DMS53 treated with DMSO at 0.1 percent for 48 hours (cell line): ENCODE results near the gene HDC.

Experiments used
- DNase-seq: peaks from one replicate; lab custom pipeline; 2025; ENCODE audit not compliant: unreplicated experiment; lab: John Stamatoyannopoulos, UW

Gene HDC, protein sequence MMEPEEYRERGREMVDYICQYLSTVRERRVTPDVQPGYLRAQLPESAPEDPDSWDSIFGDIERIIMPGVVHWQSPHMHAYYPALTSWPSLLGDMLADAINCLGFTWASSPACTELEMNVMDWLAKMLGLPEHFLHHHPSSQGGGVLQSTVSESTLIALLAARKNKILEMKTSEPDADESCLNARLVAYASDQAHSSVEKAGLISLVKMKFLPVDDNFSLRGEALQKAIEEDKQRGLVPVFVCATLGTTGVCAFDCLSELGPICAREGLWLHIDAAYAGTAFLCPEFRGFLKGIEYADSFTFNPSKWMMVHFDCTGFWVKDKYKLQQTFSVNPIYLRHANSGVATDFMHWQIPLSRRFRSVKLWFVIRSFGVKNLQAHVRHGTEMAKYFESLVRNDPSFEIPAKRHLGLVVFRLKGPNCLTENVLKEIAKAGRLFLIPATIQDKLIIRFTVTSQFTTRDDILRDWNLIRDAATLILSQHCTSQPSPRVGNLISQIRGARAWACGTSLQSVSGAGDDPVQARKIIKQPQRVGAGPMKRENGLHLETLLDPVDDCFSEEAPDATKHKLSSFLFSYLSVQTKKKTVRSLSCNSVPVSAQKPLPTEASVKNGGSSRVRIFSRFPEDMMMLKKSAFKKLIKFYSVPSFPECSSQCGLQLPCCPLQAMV

DNA sequence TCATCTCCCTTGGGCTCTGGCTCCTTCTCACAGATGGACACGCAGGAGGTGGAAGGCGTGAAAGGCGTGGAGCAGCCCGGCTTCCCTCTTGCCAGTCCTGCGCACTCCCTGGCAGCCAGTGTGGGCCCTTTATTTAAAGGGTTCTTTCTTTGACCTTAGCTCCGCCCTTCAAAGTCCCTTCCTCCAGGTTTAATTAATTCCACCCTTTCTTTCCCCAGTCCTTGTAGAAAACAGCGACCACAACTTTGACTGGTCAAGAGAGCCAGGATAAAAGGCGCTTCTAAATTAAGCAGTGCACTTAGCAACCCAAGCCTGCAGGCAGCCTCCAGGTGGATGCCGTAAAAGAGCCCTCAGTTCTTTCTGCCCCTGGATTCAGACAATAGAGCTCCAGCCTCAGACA lies at the start of gene HDC:
TSS of gene HDC (minus strand) at position 107 of the 400 bp plus-strand sequence. CDS start at position 4, 103 bp downstream.
- no peak for DNase-seq

DNA sequence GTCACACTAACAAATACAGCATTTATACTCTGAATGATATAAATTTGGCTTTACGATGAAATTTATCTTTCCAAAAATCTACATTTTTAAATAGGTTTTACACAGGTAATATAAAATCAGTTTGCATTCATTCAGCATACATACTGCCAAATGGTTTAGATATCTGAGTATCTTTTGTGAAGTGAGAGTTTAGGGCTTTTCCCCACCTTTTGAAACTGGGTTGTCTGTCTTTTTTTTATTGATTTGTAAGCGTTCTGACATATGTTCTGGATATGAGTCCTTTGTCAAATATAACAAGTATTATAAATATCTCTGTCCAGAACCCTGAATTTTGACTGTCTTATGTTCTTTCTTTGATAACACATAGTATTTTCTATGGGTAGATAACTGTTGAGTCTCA lies 47.1 kb upstream of the HDC start:
- DNase-seq, result no peak

- no peak for DNase-seq
These were observed 42.3 kb upstream of the HDC start for GRCh38 chr15:50307799-50308198.

DNA sequence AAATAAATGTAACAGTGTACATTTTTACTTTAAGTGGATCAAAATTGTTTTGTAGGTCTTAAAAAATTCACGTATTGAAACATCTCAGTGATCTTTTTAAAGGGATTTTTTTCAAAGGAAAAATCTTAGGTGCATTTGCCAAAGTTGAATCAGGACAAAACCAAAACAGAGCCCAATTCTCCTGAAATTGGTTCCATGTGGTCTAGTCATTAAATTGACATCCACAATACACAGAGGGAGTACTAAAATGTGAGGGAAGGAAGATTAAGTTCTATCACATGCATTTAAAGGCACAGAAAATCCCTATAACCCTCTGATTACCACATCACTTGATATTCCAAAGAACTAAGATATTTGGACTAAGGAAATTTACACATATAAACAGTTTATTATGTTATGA lies 39.3 kb upstream of the HDC start:
- DNase-seq, result no peak

- no peak for DNase-seq
These were observed 37.1 kb upstream of the HDC start for GRCh38 chr15:50302581-50302980.

DNA sequence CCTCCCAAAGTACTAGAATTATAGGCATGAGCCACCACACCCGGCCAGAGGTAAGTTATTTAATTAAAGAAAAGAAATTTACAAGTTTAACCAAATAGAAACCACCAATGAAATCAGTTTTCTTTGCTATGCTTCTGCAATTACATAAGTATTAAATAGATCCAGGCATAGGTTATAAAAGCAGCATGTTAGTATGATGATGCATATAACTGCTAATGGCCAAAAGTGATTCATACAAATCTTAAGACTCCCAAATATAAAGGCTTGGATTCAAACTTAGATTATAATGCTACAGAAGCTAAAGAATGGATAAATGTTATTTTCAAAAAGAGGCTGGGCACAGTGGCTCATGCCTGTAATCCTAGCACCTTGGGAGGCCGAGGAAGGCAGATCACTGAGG lies 32.8 kb upstream of the HDC start:
- DNase-seq, result no peak

GRCh38 chr15:50295966-50296365 lies 30.4 kb upstream of the HDC start:
- DNase-seq, result no peak

- no peak for DNase-seq
These were observed 24.2 kb upstream of the HDC start for GRCh38 chr15:50289749-50290148.

DNA sequence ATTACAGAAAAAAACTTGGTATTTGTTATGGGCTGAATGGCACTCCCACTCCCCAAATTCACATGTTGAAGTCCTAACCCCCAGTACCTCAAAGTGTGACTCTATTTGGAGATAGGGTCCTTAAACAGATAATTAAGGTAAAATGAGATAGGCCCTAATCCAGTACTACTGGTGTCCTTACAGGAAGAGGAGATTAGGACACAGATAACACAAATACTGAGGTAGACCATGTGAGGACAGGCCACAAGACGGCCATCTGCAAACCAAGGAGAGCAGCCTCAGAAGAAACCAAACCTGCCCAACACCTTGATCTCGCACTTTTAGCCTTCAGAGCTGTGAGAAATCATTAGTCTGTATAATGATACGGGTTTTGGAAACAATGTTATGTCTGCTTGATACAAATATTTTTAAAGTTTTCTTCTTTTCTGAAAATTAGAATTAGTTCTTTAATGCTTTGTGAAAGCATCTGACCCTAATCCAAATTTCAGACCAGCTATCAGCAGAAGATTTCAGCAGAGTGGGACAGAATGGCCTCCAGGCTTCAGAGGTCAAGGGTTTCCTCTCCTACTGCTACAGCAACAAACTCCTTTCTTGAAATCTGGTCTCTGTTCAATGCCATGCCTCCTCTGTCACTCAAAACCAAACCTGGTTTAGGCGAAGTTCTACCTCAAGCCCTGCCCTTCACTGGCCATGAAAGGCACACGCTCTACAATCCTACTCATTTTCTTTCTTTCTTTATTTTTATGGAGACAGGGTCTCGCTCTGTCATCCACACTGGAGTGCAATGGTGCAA lies 22.0 kb upstream of the HDC start:
- no peak for DNase-seq

- no peak for DNase-seq
These were observed 15.9 kb upstream of the HDC start for GRCh38 chr15:50281427-50281826.

DNA sequence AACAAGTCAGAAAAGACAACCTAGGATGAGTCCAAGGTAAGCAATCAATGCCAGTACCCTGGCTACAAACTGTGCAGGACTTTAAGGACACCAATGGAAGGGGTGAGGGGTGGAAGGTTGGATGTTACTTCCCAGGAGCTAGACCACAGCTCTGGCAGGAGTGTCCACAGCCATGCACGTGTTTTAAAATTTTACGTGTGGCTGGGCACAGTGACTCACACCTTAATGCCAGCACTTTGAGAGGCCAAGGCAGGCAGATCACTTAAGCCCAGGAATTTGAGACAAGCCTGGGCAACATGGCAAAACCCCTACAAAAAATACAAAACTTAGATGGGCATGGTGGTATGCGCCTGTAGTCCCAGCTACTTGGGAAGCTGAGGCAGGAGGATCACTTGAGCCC lies 14.7 kb upstream of the HDC start:
- no peak for DNase-seq

GRCh38 chr15:50278496-50278895 lies 13.0 kb upstream of the HDC start:
- DNase-seq, result no peak

GRCh38 chr15:50277370-50277769 lies 11.8 kb upstream of the HDC start:
- no peak for DNase-seq

- DNase-seq, result no peak
These were observed 10.4 kb upstream of the HDC start for GRCh38 chr15:50275908-50276307.

GRCh38 chr15:50275091-50275490 lies 9.6 kb upstream of the HDC start:
- DNase-seq, result no peak

DNA sequence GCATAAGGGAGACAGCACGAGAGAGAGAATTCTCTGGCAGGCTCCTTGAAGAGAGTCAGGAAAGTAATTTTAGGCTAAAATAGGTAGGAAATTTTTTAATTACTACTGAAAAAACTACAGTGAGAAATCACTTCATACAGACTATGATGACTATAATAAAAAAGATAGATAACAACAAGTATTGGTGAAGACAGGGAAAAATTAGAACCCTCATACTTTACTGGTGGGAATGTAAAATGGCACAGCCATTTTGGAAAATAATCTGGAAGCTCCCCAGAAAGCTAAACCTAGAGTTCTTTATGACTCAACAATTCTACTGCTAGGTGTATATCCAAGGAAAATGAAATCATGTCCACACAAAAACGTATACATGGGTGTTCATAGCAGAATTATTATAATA lies 2.1 kb upstream of the HDC start:
- no peak for DNase-seq

- DNase-seq, result no peak
These were observed 3.0 kb downstream of the HDC start for GRCh38 chr15:50262533-50262932.

GRCh38 chr15:50261981-50262380 lies 3.5 kb downstream of the HDC start:
- DNase-seq, result no peak

DNA sequence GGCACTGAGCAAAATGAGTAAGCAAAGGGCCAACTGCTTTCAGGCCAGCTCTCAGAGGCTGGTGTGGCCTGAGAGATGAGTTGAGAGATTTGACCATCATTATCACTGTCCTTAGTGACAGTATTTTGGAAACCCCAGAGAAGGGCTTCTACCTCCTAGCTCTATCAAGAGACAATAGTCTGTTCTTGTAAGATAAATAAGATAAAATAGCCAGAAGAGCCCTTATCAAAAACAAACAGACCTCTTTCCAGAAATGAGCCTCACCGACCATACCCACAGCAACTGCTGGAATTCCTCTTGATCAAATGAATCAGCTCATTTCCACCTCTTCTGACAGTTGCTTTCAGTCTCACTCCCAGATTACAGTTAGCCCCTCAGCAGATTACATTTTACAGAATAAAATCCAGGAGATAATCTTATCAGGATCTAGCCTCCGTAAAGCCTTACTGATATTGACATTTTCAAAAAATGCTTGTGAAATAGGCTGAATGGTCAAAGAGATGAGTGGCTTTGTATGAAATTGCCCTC lies 4.5 kb downstream of the HDC start:
- DNase-seq, result no peak

- no peak for DNase-seq
These were observed 6.2 kb downstream of the HDC start for GRCh38 chr15:50259276-50259675.

GRCh38 chr15:50257924-50258323 lies 7.6 kb downstream of the HDC start:
- DNase-seq, result no peak

GRCh38 chr15:50257332-50257731 lies 8.2 kb downstream of the HDC start:
- no peak for DNase-seq
